HEK293 (cell line): Measurements from ENCODE around the gene MDFIC.
"Not testable (repeated sequence)": the region's sequence is repeated elsewhere in the genome, so short reads cannot be mapped to it uniquely, and the experiment has no call there.

Experiments
- CTCF ChIA-PET: fragments of 350-600 bp; formaldehyde crosslinking; extraction: SDS; loops from one replicate; lab custom pipeline; 2021; ENCODE audit warnings: antibody characterized with exemption; lab: Yijun Ruan, JAX
- POLR2A ChIA-PET: fragments of 300-600 bp; formaldehyde crosslinking; extraction: SDS; loops from one replicate; lab custom pipeline; 2020; ENCODE audit warnings: antibody characterized with exemption, inconsistent platforms; lab: Yijun Ruan, JAX
- H3K27ac ChIP-seq: fragments of 200-500 bp; sonication (Bioruptor generic); 2 replicates; pipeline ENCODE4 v1.5.1; 2014; ENCODE audit warnings: low read depth, low read length, control low read depth, inconsistent platforms; ENCODE audit errors: extremely low read depth
- H3K36me3 ChIP-seq, 2 experiments: fragments of 200-500 bp in 1 of 2; sonication (Bioruptor generic) in 1 of 2; 1 replicate in 1 of 2; 2 replicates in 1 of 2; pipeline ENCODE4 v1.5.1; 2014 to 2017; ENCODE audit warnings: inconsistent platforms in 2 of 2, low read length in 2 of 2; ENCODE audit not compliant: control insufficient read depth in 2 of 2, insufficient read depth in 1 of 2
- H3K4me1 ChIP-seq: fragments of 200-500 bp; sonication (Bioruptor generic); 2 replicates; pipeline ENCODE4 v1.5.1; 2014; ENCODE audit warnings: mild to moderate bottlenecking, low read length, inconsistent platforms; ENCODE audit not compliant: control insufficient read depth, insufficient read depth
- H3K4me3 ChIP-seq: 2 replicates; pipeline ENCODE4 v1.5.1; 2011; ENCODE audit warnings: low read depth, mild to moderate bottlenecking, control low read depth, low read length, moderate library complexity
- H3K9me3 ChIP-seq: fragments of 200-500 bp; sonication (Bioruptor generic); 2 replicates; pipeline ENCODE4 v1.5.1; 2014; ENCODE audit warnings: low read depth, low read length, inconsistent platforms; ENCODE audit not compliant: control insufficient read depth, insufficient read depth
- GLI2 ChIP-seq: fragments of 450-650 bp; formaldehyde crosslinking; IDR thresholded peaks from 2 replicates; pipeline ENCODE4; 2017; ENCODE audit warnings: missing biosample characterization, missing genetic modification characterization, low read depth, borderline replicate concordance
- MZF1 ChIP-seq: fragments of 450-650 bp; formaldehyde crosslinking; IDR thresholded peaks from 2 replicates; pipeline ENCODE4 v1.5.1; 2017; ENCODE audit warnings: missing biosample characterization, missing genetic modification characterization, borderline replicate concordance
- PRDM10 ChIP-seq: fragments of 450-650 bp; formaldehyde crosslinking; IDR thresholded peaks from 2 replicates; pipeline ENCODE4 v1.5.1; 2016; ENCODE audit warnings: missing biosample characterization, missing genetic modification characterization
- SETDB1 ChIP-seq: IDR thresholded peaks from one replicate; pipeline ENCODE4 v1.6.1; 2017; ENCODE audit warnings: mild to moderate bottlenecking, low read length, moderate library complexity, mixed read lengths; ENCODE audit not compliant: insufficient read length
- ZBTB20 ChIP-seq: fragments of 450-650 bp; formaldehyde crosslinking; IDR thresholded peaks from 2 replicates; pipeline ENCODE4 v1.5.1; 2016; ENCODE audit warnings: missing biosample characterization, missing genetic modification characterization
- ZBTB44 ChIP-seq: fragments of 450-650 bp; IDR thresholded peaks from 2 replicates; pipeline ENCODE4 v1.5.1; 2018; ENCODE audit warnings: missing biosample characterization, mild to moderate bottlenecking, missing genetic modification characterization
- ZBTB48 ChIP-seq: fragments of 450-650 bp; formaldehyde crosslinking; IDR thresholded peaks from 2 replicates; pipeline ENCODE4 v1.5.1; 2016; ENCODE audit warnings: missing biosample characterization, missing genetic modification characterization
- ZEB2 ChIP-seq: fragments of 450-650 bp; formaldehyde crosslinking; IDR thresholded peaks from 2 replicates; pipeline ENCODE4 v1.5.1; 2016; ENCODE audit warnings: missing biosample characterization, missing genetic modification characterization
- ZFP3 ChIP-seq: fragments of 450-650 bp; formaldehyde crosslinking; IDR thresholded peaks from 2 replicates; pipeline ENCODE4 v1.5.1; 2016; ENCODE audit warnings: low read depth, missing biosample characterization, missing genetic modification characterization
- ZIC2 ChIP-seq: fragments of 450-650 bp; formaldehyde crosslinking; IDR thresholded peaks from 2 replicates; pipeline ENCODE4 v1.5.1; 2016; ENCODE audit warnings: missing biosample characterization, missing genetic modification characterization
- ZNF112 ChIP-seq: fragments of 450-650 bp; formaldehyde crosslinking; IDR thresholded peaks from 2 replicates; pipeline ENCODE4 v1.5.0; 2017; ENCODE audit warnings: missing biosample characterization, missing genetic modification characterization
- ZNF121 ChIP-seq: fragments of 450-650 bp; formaldehyde crosslinking; IDR thresholded peaks from 2 replicates; pipeline ENCODE4 v1.5.1; 2016; ENCODE audit warnings: missing biosample characterization, missing genetic modification characterization
- ZNF148 ChIP-seq: fragments of 450-650 bp; formaldehyde crosslinking; IDR thresholded peaks from 2 replicates; pipeline ENCODE4 v1.5.0; 2017; ENCODE audit warnings: missing biosample characterization, missing genetic modification characterization, borderline replicate concordance
- ZNF169 ChIP-seq: fragments of 450-650 bp; formaldehyde crosslinking; IDR thresholded peaks from 2 replicates; pipeline ENCODE4 v1.5.1; 2016; ENCODE audit warnings: missing biosample characterization, missing genetic modification characterization
- ZNF18 ChIP-seq: fragments of 450-650 bp; formaldehyde crosslinking; IDR thresholded peaks from 2 replicates; pipeline ENCODE4 v1.5.1; 2016; ENCODE audit warnings: missing biosample characterization, missing genetic modification characterization
- ZNF221 ChIP-seq: fragments of 450-650 bp; formaldehyde crosslinking; IDR thresholded peaks from 2 replicates; pipeline ENCODE4 v1.5.1; 2017; ENCODE audit warnings: missing biosample characterization, missing genetic modification characterization, borderline replicate concordance
- ZNF394 ChIP-seq: fragments of 450-650 bp; formaldehyde crosslinking; IDR thresholded peaks from 2 replicates; pipeline ENCODE4 v1.5.1; 2016; ENCODE audit warnings: missing biosample characterization, missing genetic modification characterization, mild to moderate bottlenecking, moderate library complexity, borderline replicate concordance
- ZNF514 ChIP-seq: fragments of 450-650 bp; formaldehyde crosslinking; IDR thresholded peaks from 2 replicates; pipeline ENCODE4 v1.5.1; 2016; ENCODE audit warnings: missing biosample characterization, missing genetic modification characterization
- ZNF600 ChIP-seq: fragments of 450-650 bp; formaldehyde crosslinking; IDR thresholded peaks from 2 replicates; pipeline ENCODE4 v1.5.1; 2016; ENCODE audit warnings: missing biosample characterization, missing genetic modification characterization
- ZNF707 ChIP-seq: fragments of 450-650 bp; formaldehyde crosslinking; IDR thresholded peaks from 2 replicates; pipeline ENCODE4 v1.5.1; 2016; ENCODE audit warnings: missing biosample characterization, missing genetic modification characterization
- ZSCAN16 ChIP-seq: fragments of 450-650 bp; formaldehyde crosslinking; IDR thresholded peaks from 2 replicates; pipeline ENCODE4 v1.5.1; 2016; ENCODE audit warnings: missing biosample characterization, missing genetic modification characterization
- ZSCAN23 ChIP-seq: fragments of 450-650 bp; formaldehyde crosslinking; IDR thresholded peaks from 2 replicates; pipeline ENCODE4 v1.5.1; 2016; ENCODE audit warnings: missing biosample characterization, missing genetic modification characterization
- ZXDB ChIP-seq: fragments of 450-650 bp; formaldehyde crosslinking; IDR thresholded peaks from 2 replicates; pipeline ENCODE4 v1.5.1; 2016; ENCODE audit warnings: missing biosample characterization, missing genetic modification characterization

MDFIC gene

GRCh38 chr7:114885836-114886235 is 36.1 kb upstream of the MDFIC start:
- POLR2A ChIA-PET = no interaction called here
- no peak for TF ChIP-seq ZNF600 (tag by site-specific recombination)
- TF ChIP-seq ZNF394 (tag by site-specific recombination) = no peak
- TF ChIP-seq ZBTB44 = no peak
- TF ChIP-seq ZIC2 = no peak
- no peak for TF ChIP-seq ZNF18
- no peak for TF ChIP-seq ZNF169 (tag by site-specific recombination)
- no peak for TF ChIP-seq PRDM10 (tag by site-specific recombination)
- no peak for TF ChIP-seq ZSCAN23 (tag by site-specific recombination)
- TF ChIP-seq ZXDB (tag by site-specific recombination) = no peak
- no peak for TF ChIP-seq ZBTB20 (tag by site-specific recombination)
- TF ChIP-seq GLI2 (tag by site-specific recombination) = no peak
- TF ChIP-seq ZNF148 (tag by site-specific recombination) = no peak
- no peak for TF ChIP-seq ZNF514
- no peak for TF ChIP-seq ZNF121 (tag by site-specific recombination)
- TF ChIP-seq, all 188 proteins: peak for 0
- no peaks in the 10 kb centered on the region for H3K4me1 ChIP-seq
- no peaks in the 10 kb centered on the region for H3K9me3 ChIP-seq
- no peaks in the 10 kb centered on the region for H3K36me3 ChIP-seq
- CTCF ChIA-PET = no interaction called here
- H3K4me3 ChIP-seq = no peak overlapping the region
- no peak overlapping the region for H3K27ac ChIP-seq

GRCh38 chr7:114886241-114886640 is 35.7 kb upstream of the MDFIC start:
- no peak overlapping the region for H3K4me3 ChIP-seq
- ChIA-PET POLR2A (no interaction called here), CTCF (no interaction called here)
- no peaks in the 10 kb centered on the region for H3K9me3 ChIP-seq
- no peaks in the 10 kb centered on the region; the same call in 1 of the 2 replicates for H3K4me1 ChIP-seq
- H3K27ac ChIP-seq = no peak overlapping the region
- no peaks in the 10 kb centered on the region for H3K36me3 ChIP-seq
- TF ChIP-seq ZFP3 (tag by site-specific recombination) (no peak), MZF1 (tag by site-specific recombination) (no peak), ZNF707 (tag by site-specific recombination) (no peak), ZBTB48 (tag by site-specific recombination) (no peak), ZSCAN16 (tag by site-specific recombination) (no peak), SETDB1 (no peak), ZNF112 (tag by site-specific recombination) (no peak), ZNF394 (tag by site-specific recombination) (no peak), ZNF221 (tag by site-specific recombination) (no peak), ZEB2 (no peak)

GRCh38 chr7:114889116-114889515 is 32.8 kb upstream of the MDFIC start:
- H3K27ac ChIP-seq, POLR2A ChIA-PET, H3K9me3 ChIP-seq, H3K4me3 ChIP-seq, H3K4me1 ChIP-seq, H3K36me3 ChIP-seq: not testable (repeated sequence)
- CTCF ChIA-PET = interaction anchor here (0.7 kb wide), 1 partner anchor 1734 kb away, joined by 3 read pairs; no protein-coding TSS in a partner anchor
